ENCODE results near the gene TEAD1.

Gene TEAD1

GRCh38 chr11:12902791-12903486, 228.7 kb downstream of the TEAD1 start:
- no peak for ATAC-seq (ENCODE audit: low read depth)
- no peaks in the 10 kb centered on the region for H3K9me3 ChIP-seq (ENCODE audit: severe bottlenecking)
- no peak for DNase-seq (ENCODE audit: low spot score)
- peaks cover 50% of the 10 kb centered on the region for H3K36me3 ChIP-seq (ENCODE audit: low read depth)
- H3K4me3 ChIP-seq (ENCODE audit: severe bottlenecking), result no peak overlapping the region
- H3K27me3 ChIP-seq (ENCODE audit: insufficient read depth, poor library complexity, severe bottlenecking), result no peaks in the 10 kb centered on the region
- H3K4me1 ChIP-seq (ENCODE audit: insufficient read depth, poor library complexity, severe bottlenecking), result peaks cover 23% of the 10 kb centered on the region
- TF ChIP-seq CTCF (IDR thresholded peaks at IDR 0.05; ENCODE audit: poor library complexity, severe bottlenecking), result no peak
- peak overlapping the region; percentile 85 for H3K27ac ChIP-seq (ENCODE audit: poor library complexity, severe bottlenecking)

GRCh38 chr11:12905435-12905834, 231.2 kb downstream of the TEAD1 start:
- TF ChIP-seq CTCF (IDR thresholded peaks at IDR 0.05; ENCODE audit: poor library complexity, severe bottlenecking), result no peak
- Histone ChIP-seq H3K27ac (ENCODE audit: poor library complexity, severe bottlenecking) (no peak overlapping the region), H3K4me1 (ENCODE audit: insufficient read depth, poor library complexity, severe bottlenecking) (peaks cover 13% of the 10 kb centered on the region), H3K9me3 (ENCODE audit: severe bottlenecking) (no peaks in the 10 kb centered on the region), H3K27me3 (ENCODE audit: insufficient read depth, poor library complexity, severe bottlenecking) (no peaks in the 10 kb centered on the region), H3K36me3 (ENCODE audit: low read depth) (peaks cover 52% of the 10 kb centered on the region), H3K4me3 (ENCODE audit: severe bottlenecking) (no peak overlapping the region)
- no peak for ATAC-seq (ENCODE audit: low read depth)
- DNase-seq (ENCODE audit: low spot score), result no peak

GRCh38 chr11:12906501-12906900, 232.3 kb downstream of the TEAD1 start:
- Histone ChIP-seq H3K4me1 (ENCODE audit: insufficient read depth, poor library complexity, severe bottlenecking) (peaks cover 3% of the 10 kb centered on the region), H3K27me3 (ENCODE audit: insufficient read depth, poor library complexity, severe bottlenecking) (no peaks in the 10 kb centered on the region), H3K9me3 (ENCODE audit: severe bottlenecking) (no peaks in the 10 kb centered on the region), H3K4me3 (ENCODE audit: severe bottlenecking) (no peak overlapping the region), H3K36me3 (ENCODE audit: low read depth) (peaks cover 52% of the 10 kb centered on the region), H3K27ac (ENCODE audit: poor library complexity, severe bottlenecking) (no peak overlapping the region)
- TF ChIP-seq CTCF (IDR thresholded peaks at IDR 0.05; ENCODE audit: poor library complexity, severe bottlenecking), result no peak
- DNase-seq (ENCODE audit: low spot score) (no peak), ATAC-seq (ENCODE audit: low read depth) (no peak)

GRCh38 chr11:12909879-12910278, 235.7 kb downstream of the TEAD1 start:
- H3K4me1 ChIP-seq (ENCODE audit: insufficient read depth, poor library complexity, severe bottlenecking), result no peaks in the 10 kb centered on the region
- no peaks in the 10 kb centered on the region for H3K27me3 ChIP-seq (ENCODE audit: insufficient read depth, poor library complexity, severe bottlenecking)
- ATAC-seq (ENCODE audit: low read depth) (no peak), DNase-seq (ENCODE audit: low spot score) (no peak)
- H3K36me3 ChIP-seq (ENCODE audit: low read depth), result peaks cover 22% of the 10 kb centered on the region
- H3K27ac ChIP-seq (ENCODE audit: poor library complexity, severe bottlenecking), result no peak overlapping the region
- H3K9me3 ChIP-seq (ENCODE audit: severe bottlenecking), result no peaks in the 10 kb centered on the region
- TF ChIP-seq CTCF (IDR thresholded peaks at IDR 0.05; ENCODE audit: poor library complexity, severe bottlenecking), result no peak
- no peak overlapping the region for H3K4me3 ChIP-seq (ENCODE audit: severe bottlenecking)

- no peak overlapping the region for H3K4me3 ChIP-seq (ENCODE audit: severe bottlenecking)
- H3K4me1 ChIP-seq (ENCODE audit: insufficient read depth, poor library complexity, severe bottlenecking), result no peaks in the 10 kb centered on the region
- H3K27ac ChIP-seq (ENCODE audit: poor library complexity, severe bottlenecking), result no peak overlapping the region
- H3K36me3 ChIP-seq (ENCODE audit: low read depth), result peaks cover 22% of the 10 kb centered on the region
- peak; percentile 56 for TF ChIP-seq CTCF (IDR thresholded peaks at IDR 0.05; ENCODE audit: poor library complexity, severe bottlenecking)
- H3K27me3 ChIP-seq (ENCODE audit: insufficient read depth, poor library complexity, severe bottlenecking), result no peaks in the 10 kb centered on the region
- no peaks in the 10 kb centered on the region for H3K9me3 ChIP-seq (ENCODE audit: severe bottlenecking)
- peak; percentile 83 for ATAC-seq (ENCODE audit: low read depth)
- no peak for DNase-seq (ENCODE audit: low spot score)
Measured at GRCh38 chr11:12914400-12914912, 240.2 kb downstream of the TEAD1 start.
